Measurements from ENCODE around the gene B3GLCT.

The B3GLCT gene

GRCh38 chr13:31321457-31321856 lies 121.7 kb downstream of the B3GLCT start:
- no peak overlapping the region for H3K27ac ChIP-seq (replicated peaks)
- no peak overlapping the region for H3K4me3 ChIP-seq (replicated peaks; ENCODE audit: insufficient read depth, low read length)
- DNase-seq (ENCODE audit: low read depth in 1 of 2, low spot score in 1 of 2): no peak

GRCh38 chr13:31322026-31322425 lies 122.3 kb downstream of the B3GLCT start:
- Histone ChIP-seq H3K27me3 (ENCODE audit: insufficient read depth, poor library complexity, severe bottlenecking) (no peaks in the 10 kb centered on the region), H3K27ac (replicated peaks) (no peak overlapping the region), H3K4me3 (replicated peaks; ENCODE audit: insufficient read depth, low read length) (no peak overlapping the region)
- DNase-seq (ENCODE audit: low read depth in 1 of 2, low spot score in 1 of 2): peak; percentile 27 to 44
- TF ChIP-seq REST (IDR thresholded peaks at IDR 0.05; ENCODE audit: insufficient replicate concordance, low read depth) (no peak), CTCF (IDR thresholded peaks at IDR 0.05; ENCODE audit: insufficient read depth, low read length) (no peak), SPI1 (IDR thresholded peaks at IDR 0.05; ENCODE audit: borderline replicate concordance, low read depth) (no peak), POLR2AphosphoS5 (IDR thresholded peaks at IDR 0.05; ENCODE audit: low read depth) (no peak), GABPA (IDR thresholded peaks at IDR 0.05; ENCODE audit: low read depth) (no peak)

More at GRCh38 chr13:31321457-31321856, 121.7 kb downstream of the B3GLCT start:
- TF ChIP-seq REST (IDR thresholded peaks at IDR 0.05; ENCODE audit: insufficient replicate concordance, low read depth) (no peak), POLR2AphosphoS5 (IDR thresholded peaks at IDR 0.05; ENCODE audit: low read depth) (no peak), CTCF (IDR thresholded peaks at IDR 0.05; ENCODE audit: insufficient read depth, low read length) (no peak), SPI1 (IDR thresholded peaks at IDR 0.05; ENCODE audit: borderline replicate concordance, low read depth) (no peak), GABPA (IDR thresholded peaks at IDR 0.05; ENCODE audit: low read depth) (no peak)
- H3K27me3 ChIP-seq (ENCODE audit: insufficient read depth, poor library complexity, severe bottlenecking): no peaks in the 10 kb centered on the region

GRCh38 chr13:31322702-31323405 lies 123.1 kb downstream of the B3GLCT start:
- no peak for TF ChIP-seq POLR2AphosphoS5 (IDR thresholded peaks at IDR 0.05; ENCODE audit: low read depth)
- no peak for TF ChIP-seq REST (IDR thresholded peaks at IDR 0.05; ENCODE audit: insufficient replicate concordance, low read depth)
- no peak for TF ChIP-seq CTCF (IDR thresholded peaks at IDR 0.05; ENCODE audit: insufficient read depth, low read length)
- H3K27ac ChIP-seq (replicated peaks): no peak overlapping the region
- DNase-seq (ENCODE audit: low read depth in 1 of 2, low spot score in 1 of 2): no peak
- H3K4me3 ChIP-seq (replicated peaks; ENCODE audit: insufficient read depth, low read length): no peak overlapping the region
- H3K27me3 ChIP-seq (ENCODE audit: insufficient read depth, poor library complexity, severe bottlenecking): no peaks in the 10 kb centered on the region
